Measurements from ENCODE around the gene MXRA5. TPM values are rescaled to one million over a fixed set of nuclear protein-coding genes. Genes with fewer than 3 reads are reported as not detected.
"Not testable (repeated sequence)": the region's sequence is repeated elsewhere in the genome, so short reads cannot be mapped to it uniquely, and the experiment has no call there.

Gene MXRA5
- total RNA-seq, 1 donor from 2014 or later: 7.0 TPM

DNA sequence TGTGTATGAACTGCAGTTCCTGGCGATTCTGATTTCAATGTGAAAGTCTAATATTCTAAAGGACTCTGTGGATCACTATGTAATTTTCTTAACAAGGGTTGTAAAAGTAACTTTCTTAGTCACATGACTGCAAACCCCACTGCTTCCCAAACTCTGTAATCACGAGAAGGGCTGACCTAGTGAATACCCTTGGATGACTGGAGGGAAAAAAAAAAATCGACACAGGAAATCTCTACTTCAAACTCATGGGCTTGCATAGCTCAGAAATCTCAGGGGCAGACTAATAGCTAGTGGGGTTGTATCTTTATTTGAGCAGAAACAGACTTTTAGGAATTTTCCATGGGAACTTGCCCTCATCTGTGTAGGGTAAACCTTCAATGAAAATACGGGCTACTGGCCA lies 4.8 kb upstream of the MXRA5 start:
- ATAC-seq: no peak
- Histone ChIP-seq H3K27ac (no peak overlapping the region), H3K9me3 (no peaks in the 10 kb centered on the region), H3K36me3 (no peaks in the 10 kb centered on the region), H3K4me3 (no peak overlapping the region), H3K27me3 (ENCODE audit: low read depth) (no peaks in the 10 kb centered on the region), H3K4me1 (no peaks in the 10 kb centered on the region)
- intact Hi-C loops (cut with DNase I): no loop called here
- TF ChIP-seq, protein P1, sequence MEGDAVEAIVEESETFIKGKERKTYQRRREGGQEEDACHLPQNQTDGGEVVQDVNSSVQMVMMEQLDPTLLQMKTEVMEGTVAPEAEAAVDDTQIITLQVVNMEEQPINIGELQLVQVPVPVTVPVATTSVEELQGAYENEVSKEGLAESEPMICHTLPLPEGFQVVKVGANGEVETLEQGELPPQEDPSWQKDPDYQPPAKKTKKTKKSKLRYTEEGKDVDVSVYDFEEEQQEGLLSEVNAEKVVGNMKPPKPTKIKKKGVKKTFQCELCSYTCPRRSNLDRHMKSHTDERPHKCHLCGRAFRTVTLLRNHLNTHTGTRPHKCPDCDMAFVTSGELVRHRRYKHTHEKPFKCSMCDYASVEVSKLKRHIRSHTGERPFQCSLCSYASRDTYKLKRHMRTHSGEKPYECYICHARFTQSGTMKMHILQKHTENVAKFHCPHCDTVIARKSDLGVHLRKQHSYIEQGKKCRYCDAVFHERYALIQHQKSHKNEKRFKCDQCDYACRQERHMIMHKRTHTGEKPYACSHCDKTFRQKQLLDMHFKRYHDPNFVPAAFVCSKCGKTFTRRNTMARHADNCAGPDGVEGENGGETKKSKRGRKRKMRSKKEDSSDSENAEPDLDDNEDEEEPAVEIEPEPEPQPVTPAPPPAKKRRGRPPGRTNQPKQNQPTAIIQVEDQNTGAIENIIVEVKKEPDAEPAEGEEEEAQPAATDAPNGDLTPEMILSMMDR (IDR thresholded peaks at IDR 0.05): no peak
- no peak for DNase-seq

- Histone ChIP-seq H3K9me3 (no peaks in the 10 kb centered on the region), H3K4me1 (no peaks in the 10 kb centered on the region), H3K36me3 (no peaks in the 10 kb centered on the region), H3K27me3 (ENCODE audit: low read depth) (peaks cover 7% of the 10 kb centered on the region), H3K27ac (no peak overlapping the region), H3K4me3 (no peak overlapping the region)
- intact Hi-C loops (cut with DNase I): no loop called here
- ATAC-seq (no peak), DNase-seq (no peak)
- TF ChIP-seq, protein P1 (IDR thresholded peaks at IDR 0.05): no peak
These were observed 1.7 kb upstream of the MXRA5 start for GRCh38 chrX:3348191-3348590.

DNA sequence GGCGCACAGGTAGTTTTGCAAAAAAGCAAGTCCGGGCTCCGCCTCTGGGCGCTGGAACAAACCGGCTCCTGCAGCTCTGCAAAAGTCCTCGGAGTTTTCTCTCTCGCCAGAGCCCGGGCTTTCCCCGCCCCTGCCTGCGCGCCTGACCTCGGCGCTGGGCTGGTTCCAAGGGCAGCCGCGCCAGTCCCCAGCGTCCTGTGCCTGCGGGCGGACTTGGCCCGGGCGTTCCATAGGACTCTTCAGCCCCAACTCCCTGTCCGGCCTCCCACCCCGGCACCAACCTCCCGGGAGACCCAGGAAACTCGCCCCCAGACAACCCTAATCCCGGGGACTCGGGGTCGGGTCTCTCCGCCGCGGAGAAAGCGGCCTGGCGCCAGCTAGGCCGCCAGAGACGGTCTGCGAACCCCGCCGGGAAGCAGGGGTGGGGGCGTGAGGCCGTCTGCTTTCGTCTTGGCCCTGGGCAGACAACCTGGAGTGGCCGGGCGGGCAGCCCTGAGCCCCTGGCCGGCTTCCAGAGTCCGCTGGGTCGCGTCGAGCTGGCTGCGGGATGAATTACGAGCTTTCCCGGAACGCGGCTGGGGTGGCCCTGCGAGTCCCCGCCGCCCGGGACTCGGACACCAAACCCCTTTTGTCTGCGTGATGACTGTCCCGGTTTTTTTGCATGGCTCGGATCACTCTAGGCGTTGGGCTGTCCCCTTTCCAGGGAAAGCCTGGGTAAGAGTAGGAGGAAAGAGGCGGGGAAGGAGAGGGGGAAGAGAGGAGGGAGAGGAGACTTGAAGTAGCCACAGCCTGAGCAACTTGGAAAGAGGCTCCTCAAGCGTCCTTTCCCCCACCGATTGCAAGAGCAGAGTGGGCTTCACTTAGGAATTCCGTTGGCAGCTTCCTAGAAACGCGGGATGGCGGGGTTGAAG lies 916 bp downstream of the MXRA5 start:
- Histone ChIP-seq H3K36me3 (no peaks in the 10 kb centered on the region), H3K9me3 (no peaks in the 10 kb centered on the region), H3K27me3 (ENCODE audit: low read depth) (peaks cover 7% of the 10 kb centered on the region), H3K4me1 (no peaks in the 10 kb centered on the region), H3K27ac (no peak overlapping the region), H3K4me3 (peak overlapping the region; percentile 42)
- TF ChIP-seq, protein P1 (IDR thresholded peaks at IDR 0.05): no peak
- ATAC-seq (peak; percentile 59 to 60), DNase-seq (peak; percentile 43)
- intact Hi-C loops (cut with DNase I): no loop called here

GRCh38 chrX:3343569-3343968 lies 2.9 kb downstream of the MXRA5 start:
- H3K27me3 ChIP-seq (ENCODE audit: low read depth); H3K36me3 ChIP-seq; DNase-seq; ATAC-seq; H3K27ac ChIP-seq; H3K4me3 ChIP-seq; intact Hi-C loops (cut with DNase I); H3K4me1 ChIP-seq; H3K9me3 ChIP-seq: not testable (repeated sequence)

DNA sequence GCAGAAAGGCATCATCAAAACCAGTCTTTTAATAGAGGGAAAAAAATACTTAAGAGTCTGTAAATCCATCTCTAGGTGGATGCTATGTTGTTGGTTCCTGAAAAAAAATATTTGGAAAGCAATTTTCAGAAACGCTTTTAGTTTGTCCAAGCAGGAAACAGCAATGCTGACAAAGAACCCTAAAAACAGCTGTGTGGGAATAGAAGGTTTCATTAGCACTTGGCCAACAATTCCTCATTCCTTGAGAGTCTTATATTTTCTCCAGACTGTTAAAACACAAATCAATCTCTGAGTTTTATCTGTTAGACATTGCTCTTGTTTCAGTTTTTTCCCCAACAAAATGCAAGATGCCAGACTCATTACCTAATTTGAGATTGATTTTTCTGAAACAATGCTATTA lies 6.4 kb downstream of the MXRA5 start:
- Histone ChIP-seq H3K4me1 (no peaks in the 10 kb centered on the region), H3K4me3 (no peak overlapping the region), H3K36me3 (no peaks in the 10 kb centered on the region), H3K27me3 (ENCODE audit: low read depth) (peaks cover 2% of the 10 kb centered on the region), H3K9me3 (no peaks in the 10 kb centered on the region), H3K27ac (no peak overlapping the region)
- DNase-seq (no peak), ATAC-seq (no peak)
- TF ChIP-seq, protein P1 (IDR thresholded peaks at IDR 0.05): no peak
- intact Hi-C loops (cut with DNase I): no loop called here

GRCh38 chrX:3326681-3327080 lies 19.8 kb downstream of the MXRA5 start:
- ATAC-seq: no peak
- Histone ChIP-seq H3K4me3 (no peak overlapping the region), H3K27ac (no peak overlapping the region), H3K36me3 (no peaks in the 10 kb centered on the region), H3K9me3 (no peaks in the 10 kb centered on the region), H3K27me3 (ENCODE audit: low read depth) (no peaks in the 10 kb centered on the region), H3K4me1 (no peaks in the 10 kb centered on the region)
- TF ChIP-seq, protein P1 (IDR thresholded peaks at IDR 0.05): no peak
- intact Hi-C loops (cut with DNase I): no loop called here
- DNase-seq: no peak

All from lower lobe of right lung (tissue), 2 donors.